ENCODE results near the gene UBE2S.

GRCh38 chr19:55360902-55361301 lies 46.7 kb downstream of the UBE2S start:
- TF ChIP-seq CTCF (IDR thresholded peaks at IDR 0.05; ENCODE audit: control extremely low read depth in 1 of 3, insufficient read depth in 1 of 3, low read depth in 1 of 3, low read length in 3 of 3) (no peak), USF2 (IDR thresholded peaks at IDR 0.05; ENCODE audit: low read length) (no peak), NANOG (IDR thresholded peaks at IDR 0.05; ENCODE audit: insufficient read depth, low read depth, low read length, poor library complexity, severe bottlenecking) (no peak), TEAD4 (IDR thresholded peaks at IDR 0.05; ENCODE audit: low read depth, low read length) (no peak), POLR2A (IDR thresholded peaks at IDR 0.05; ENCODE audit: control extremely low read depth in 1 of 2, low read depth in 2 of 2, low read length in 2 of 2) (no peak), EZH2 (IDR thresholded peaks at IDR 0.05; ENCODE audit: low read depth, low read length, severe bottlenecking) (no peak), RAD21 (IDR thresholded peaks at IDR 0.05 in 1 of 2, conservative IDR thresholded peaks at IDR 0.05 in 1 of 2; ENCODE audit: low read depth in 2 of 2, low read length in 2 of 2) (no peak)

Measured in H1 (cell line).